Activated CD4-positive, alpha-beta T cell treated with anti-CD3 and anti-CD28 coated beads, Interleukin-2, amount 50 U/mL, for 4 hours (primary cell): ENCODE measurements around the gene PIP5K1C.
A peak's percentile ranks its signal among the peaks of the same experiment; 100 is the strongest.

ENCODE experiments used
- DNase-seq, 2 experiments: peaks; one replicate each; pipeline ENCODE4 v3.0.0-alpha.2; 2020

The PIP5K1C gene

DNA sequence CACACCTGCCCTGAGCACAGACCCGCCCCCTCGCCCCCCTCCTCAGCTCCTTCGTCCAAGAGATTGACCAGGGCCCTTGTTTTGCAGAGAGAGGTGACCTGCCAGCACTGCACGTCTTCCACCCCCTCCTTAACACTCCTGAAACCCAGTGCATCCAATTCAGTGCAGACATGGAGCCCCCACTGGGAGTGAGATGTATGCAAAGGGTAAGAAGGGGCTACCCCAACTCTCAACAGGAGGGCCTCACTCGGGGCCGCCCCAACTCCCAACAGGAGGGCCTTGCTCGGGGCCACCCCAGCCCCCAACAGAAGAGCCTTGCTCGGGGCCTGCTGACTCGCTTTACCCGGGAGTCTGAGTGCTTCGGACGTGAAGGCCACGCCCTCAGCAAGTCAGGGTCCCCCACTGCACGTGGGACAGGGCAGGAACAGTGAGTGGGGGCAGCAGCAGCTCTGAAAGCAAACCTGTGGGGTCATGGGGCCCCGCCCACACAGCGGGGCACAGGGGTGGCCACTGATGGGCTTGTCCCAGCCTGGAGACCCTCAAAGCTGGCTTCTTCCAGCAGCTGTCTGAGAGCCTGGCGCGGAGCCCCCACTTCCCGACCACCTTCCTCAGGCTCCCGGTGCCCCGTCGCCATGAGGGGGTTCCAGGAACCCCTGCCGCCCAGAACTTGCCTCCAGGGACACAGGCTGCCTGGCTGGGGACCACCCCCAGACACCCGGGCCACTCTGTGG is 79.3 kb downstream of the PIP5K1C start:
- no peak for DNase-seq

- DNase-seq, result no peak
Measured at GRCh38 chr19:3620145-3620816, 80.0 kb downstream of the PIP5K1C start.

GRCh38 chr19:3619631-3620012 is 80.6 kb downstream of the PIP5K1C start:
- DNase-seq, result no peak

DNA sequence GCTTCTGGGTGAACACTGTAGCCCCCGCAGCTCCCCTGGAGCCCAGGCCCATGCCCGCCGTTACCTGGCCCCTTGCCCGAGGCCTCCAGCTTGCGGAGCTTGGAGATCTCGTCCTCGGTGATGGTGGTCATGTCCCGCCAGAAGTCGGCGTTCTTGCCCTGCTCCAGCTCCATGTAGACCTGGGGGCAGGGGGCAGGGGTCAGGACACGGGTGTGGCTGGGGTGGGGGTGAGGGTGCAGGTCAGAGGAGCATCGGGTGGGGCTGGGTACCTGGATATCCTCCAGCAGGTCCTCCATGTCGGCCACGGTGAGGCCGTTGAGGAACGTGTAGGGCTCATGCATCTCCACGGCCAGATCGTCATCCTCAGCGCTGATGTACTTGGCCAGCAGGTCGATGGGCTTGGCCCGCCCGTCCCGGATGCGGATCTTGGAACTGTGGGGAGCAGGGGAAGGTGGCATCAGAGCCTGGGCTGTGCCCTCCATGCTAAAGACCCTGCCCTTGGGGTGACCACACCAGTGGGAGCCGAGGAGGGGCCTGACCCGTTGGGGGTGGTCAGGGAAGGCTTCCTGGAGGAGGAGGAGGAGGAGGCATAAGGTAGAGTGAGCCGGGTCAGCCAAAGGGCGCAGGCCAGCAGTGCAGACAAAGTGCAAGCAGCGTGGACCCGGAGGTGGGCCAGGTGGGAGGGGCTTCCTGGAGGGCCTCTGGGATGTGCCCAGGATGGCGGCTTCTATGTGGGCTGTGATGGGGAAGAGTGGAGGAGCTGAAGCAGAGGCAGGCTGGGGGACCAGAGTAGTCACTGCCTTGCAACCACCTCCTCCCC is 81.2 kb downstream of the PIP5K1C start:
- DNase-seq, result no peak

- peak; percentile 34 to 38 for DNase-seq
Measured at GRCh38 chr19:3618144-3618810, 82.0 kb downstream of the PIP5K1C start.

GRCh38 chr19:3617463-3617862 is 82.8 kb downstream of the PIP5K1C start:
- DNase-seq, result no peak

GRCh38 chr19:3615524-3616135 is 84.6 kb downstream of the PIP5K1C start:
- no peak for DNase-seq

DNA sequence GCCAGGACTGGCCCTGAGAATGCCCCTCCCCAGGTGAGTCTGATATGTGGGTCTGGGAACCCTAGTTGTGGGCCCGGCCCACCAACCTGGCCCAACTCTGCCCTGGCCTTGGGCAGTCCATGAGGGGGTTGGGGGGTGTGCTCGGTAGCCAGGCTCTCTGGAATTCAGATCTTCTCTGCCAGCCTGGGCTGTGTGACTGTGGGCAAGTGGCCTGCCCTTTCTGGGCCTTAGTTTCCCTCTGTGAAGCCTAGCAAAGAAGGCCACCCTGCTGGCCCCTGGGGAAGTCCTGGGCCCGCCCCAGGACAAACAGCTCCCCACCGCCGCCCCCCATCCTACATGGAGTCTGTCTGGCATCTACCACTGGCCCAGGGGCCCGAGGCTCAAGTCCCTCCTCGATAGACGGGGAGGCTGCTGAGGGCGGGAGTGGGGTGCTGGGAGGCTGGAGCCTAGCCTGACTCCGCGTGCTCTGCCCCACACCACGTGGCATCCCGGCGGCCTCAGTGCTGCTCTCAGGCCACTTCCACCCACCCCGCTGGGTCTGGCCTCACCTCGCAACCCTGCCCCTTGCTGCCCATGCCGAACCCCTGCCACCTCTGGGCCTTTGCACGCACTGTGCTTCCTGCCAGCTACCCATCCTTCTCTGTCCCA is 85.3 kb downstream of the PIP5K1C start:
- no peak for DNase-seq

DNA sequence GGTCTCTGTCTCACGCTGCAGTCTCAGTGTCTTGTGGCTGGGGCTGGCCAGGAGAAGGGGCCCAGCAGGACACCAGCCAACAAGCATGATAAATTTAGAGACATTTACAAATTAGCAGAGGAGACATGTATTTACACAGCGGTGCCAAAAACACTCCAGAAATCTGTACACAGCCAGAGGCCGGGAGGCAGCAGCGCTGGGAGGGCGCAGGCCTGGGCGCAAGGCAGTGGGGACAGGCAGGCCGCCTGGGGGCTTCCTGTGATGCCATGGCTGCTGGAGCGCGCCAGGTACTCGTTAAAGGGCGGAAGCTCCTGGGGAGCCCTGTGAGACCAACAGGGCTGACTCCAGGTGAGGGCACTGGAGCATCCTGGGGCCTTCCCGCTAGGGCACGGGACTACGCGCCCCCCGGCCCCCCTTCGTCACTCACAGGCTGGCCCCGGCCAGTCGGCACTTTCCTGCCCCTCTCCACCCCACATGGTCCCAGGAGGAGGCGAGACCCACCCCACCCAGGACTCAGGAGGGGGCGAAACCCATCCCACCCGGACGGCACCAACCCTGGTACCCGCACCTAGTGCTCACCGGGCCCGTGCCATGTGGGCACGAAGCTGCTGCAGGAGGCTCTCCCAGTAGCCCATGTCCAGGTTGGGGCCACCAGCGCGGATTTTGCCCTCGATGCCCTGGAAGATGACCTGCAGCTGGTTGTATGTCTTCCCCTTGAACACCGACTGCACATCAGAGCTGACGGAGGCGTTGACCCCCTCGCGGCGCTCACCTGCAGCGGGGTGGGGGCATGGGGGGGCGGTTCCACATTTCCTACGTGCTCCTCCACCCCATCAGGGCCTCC is 86.2 kb downstream of the PIP5K1C start:
- DNase-seq, result no peak

DNA sequence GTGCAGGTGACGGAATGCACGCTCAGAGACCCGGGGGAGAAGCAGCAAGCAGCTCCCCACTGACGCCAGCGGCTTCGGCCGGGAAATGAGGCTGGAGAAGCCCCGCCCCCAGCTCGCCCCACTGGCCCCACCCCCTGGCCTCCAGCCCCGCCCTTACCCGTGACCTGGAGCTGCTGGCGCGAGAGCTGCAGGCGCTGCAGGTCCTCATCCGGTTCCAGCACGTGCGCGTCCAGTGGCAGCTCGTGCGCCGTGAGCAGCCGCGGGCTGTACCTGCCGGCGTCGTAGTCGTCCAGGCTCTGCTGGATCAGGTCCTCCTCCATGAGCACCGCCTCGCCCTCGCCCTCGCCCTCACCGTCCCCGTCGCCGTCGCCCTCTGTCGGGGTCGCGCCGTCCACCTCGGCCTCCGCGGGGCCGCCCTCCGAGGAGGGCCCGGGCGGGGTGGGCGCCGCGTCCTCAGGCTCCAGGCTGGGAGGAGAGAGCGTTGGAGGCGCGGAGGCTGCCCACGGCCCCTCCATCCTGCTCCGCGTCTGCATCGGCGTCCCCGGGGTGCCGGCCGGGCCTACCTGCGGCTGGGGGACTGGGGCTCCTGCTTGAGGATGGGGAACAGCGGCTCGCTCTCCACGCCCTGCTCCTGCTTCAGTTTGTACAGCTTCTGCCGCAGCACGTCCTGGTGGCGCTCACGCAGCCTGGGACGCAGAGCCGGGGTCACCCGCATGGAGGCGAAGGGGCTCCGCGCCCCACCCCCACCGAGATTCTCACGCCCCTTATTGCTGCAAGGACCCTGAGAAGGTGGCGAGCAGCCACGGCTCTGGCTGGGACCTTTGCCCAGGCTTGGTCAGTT is 87.1 kb downstream of the PIP5K1C start:
- DNase-seq, result no peak

- DNase-seq, result no peak
Measured at GRCh38 chr19:3612330-3612729, 87.9 kb downstream of the PIP5K1C start.

DNA sequence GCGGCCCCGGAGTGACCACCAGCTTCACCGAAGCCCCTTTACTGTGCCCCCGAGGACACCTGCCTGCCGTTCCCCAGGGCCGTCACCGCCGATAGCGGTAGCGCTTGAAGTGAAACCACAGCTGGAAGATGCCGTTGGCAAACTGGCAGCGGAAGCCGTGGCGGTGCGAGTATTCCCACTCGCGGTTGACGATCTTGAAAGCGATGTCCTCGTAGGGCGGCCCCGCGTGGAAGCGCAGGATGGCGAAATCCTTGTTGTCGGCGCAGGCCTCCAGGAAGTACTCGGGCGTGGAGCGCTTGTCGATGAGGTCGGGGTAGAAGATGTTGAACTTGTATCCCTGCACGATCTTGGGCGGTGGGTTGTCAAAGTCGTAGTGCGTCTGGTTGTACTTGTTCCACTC is 88.4 kb downstream of the PIP5K1C start:
- DNase-seq, result no peak

DNA sequence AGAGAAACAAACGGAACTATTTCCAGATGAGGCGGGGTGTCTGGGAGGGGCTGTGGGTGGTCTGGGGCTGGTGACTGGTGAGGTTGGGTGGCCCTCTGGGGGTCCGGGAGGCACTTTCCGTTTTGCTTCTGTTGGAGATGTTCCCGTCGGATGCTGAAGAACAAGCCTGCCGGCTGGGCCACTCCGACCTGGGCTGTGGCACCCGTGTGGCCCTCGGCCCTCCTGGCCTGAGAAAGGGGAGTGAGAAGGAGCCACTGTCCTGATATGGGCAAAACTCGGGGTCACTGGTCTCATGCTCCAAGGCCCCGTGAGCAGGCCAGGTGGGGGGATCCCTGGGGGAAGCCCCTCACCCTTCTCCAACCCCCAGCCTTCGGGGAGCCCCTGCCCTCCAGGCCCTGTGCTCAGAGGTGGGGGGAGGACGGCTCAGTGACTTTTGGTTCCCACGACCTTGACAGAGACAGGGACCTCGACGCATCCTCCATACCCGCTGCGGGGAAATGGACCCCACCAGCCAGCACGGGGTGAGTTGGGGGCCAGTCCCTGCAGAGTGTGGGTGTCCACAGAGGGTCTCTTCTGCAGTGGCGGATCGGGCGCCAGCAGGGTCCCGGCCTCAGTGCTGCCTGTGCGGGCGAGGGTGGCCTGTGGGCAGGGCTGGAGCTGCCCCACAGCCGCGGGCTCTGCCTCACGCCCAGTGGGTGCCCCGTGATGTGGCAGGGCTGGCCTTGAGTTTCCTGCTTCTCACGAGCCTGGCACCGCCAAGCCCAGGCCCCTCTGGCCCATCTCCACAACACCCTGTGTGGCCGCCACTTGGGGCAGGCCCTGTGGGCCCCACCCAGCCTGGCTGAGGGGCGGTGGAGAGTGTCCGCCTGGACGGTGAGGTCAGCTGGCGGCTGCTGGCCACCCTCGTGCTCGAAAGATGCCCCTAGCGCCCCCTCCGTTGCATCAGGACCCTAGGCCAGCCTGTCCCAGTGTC is 89.2 kb downstream of the PIP5K1C start:
- no peak for DNase-seq

GRCh38 chr19:3609779-3610719 is 90.2 kb downstream of the PIP5K1C start:
- DNase-seq, result no peak

DNA sequence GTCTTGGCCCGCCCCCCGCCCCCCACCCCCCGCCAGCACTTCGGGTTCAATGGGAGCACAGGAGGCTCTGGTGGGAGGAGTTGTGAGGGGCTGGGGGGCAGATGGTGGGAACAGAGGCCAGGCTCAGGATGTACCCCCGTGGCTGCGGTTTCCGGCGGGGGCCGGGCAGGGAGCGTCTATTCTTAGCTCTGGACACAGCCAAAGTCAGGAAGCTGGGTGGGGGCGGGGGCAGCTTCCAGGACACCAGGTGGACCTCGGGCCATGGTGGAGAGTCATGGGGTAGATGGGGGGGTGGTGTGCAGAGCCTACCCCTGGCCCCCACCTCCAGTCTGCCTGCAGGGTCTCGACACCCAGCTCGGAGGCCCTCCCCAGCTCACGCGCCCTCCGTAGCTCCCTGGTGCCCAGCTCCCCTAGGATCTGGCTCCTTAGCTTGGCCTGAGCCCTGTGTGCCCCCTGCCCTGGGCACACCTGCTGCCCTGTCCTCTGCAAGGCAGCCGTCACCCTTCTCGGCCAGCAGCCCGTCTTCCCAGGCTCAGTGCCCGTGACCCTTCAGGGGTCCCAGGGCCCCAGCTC is 91.4 kb downstream of the PIP5K1C start:
- DNase-seq, result no peak

DNA sequence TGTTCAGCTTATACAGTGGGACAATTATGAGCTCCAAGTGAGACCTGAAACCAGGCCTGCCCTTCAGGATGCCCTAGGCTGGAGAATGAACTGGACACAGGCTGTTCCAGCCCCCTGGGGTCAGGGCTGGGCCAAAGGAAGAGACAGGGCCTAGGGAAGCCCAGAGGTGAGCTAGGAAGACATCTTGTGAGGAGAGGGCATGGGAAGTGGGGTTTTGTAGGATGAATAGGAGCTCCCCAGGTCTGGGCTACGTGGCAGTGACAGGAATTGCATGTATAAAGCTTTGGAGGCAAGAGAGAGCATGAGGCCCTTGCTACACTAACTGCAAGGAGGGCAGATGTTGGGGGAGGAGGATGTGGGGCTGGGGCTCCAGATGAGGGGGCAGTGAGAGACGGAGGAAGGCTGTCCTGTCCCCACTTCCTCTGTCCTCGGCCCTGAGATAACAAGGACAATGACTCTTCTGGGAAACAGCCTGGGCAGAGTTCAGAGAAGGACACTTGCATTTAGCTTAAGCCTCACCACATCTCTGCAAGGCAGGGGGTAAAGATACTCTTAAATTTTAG is 92.1 kb downstream of the PIP5K1C start:
- DNase-seq, result no peak
